Common myeloid progenitor, CD34-positive (primary cell): ENCODE results near the gene WDR7.
A peak's percentile ranks its signal among the peaks of the same experiment; 100 is the strongest.

Source experiments
- CTCF ChIA-PET: fragments of 350-600 bp; sonication (Branson Sonifier 250); formaldehyde crosslinking; loops from one replicate; lab custom pipeline; 2021; ENCODE audit warnings: antibody characterized with exemption; lab: Charles Lee
- POLR2A ChIA-PET: fragments of 350-600 bp; sonication (Branson Sonifier 250); formaldehyde crosslinking; loops from one replicate; lab custom pipeline; 2021; ENCODE audit warnings: antibody characterized with exemption; lab: Charles Lee
- DNase-seq, 3 donors: peaks; one replicate each; pipeline versions ENCODE4 v3.0.0 to v3.0.0-alpha.2; 2013
- H3K27ac ChIP-seq, 2 experiments: 1 replicate in 1 of 2; 2 replicates in 1 of 2; pipeline ENCODE4 v1.7.0; 2013; ENCODE audit warnings: inconsistent platforms in 2 of 2, low read length in 2 of 2, mild to moderate bottlenecking in 2 of 2, low read depth in 1 of 2, moderate library complexity in 1 of 2; ENCODE audit not compliant: severe bottlenecking in 2 of 2, insufficient read depth in 1 of 2, poor library complexity in 1 of 2
- H3K27me3 ChIP-seq, 5 experiments: replicated peaks in 2 of 5; 1 replicate in 3 of 5; 2 replicates in 2 of 5; pipeline versions ENCODE4 v1.6.1 to v1.7.0; 2013; ENCODE audit warnings: low read length in 4 of 5, mild to moderate bottlenecking in 2 of 5, moderate library complexity in 2 of 5, inconsistent platforms in 1 of 5; ENCODE audit not compliant: insufficient read depth in 5 of 5, control insufficient read depth in 4 of 5
- H3K36me3 ChIP-seq, 4 experiments: 1 replicate in 2 of 4; 2 replicates in 2 of 4; pipeline versions ENCODE4 v1.6.1 to v1.7.0; 2013; ENCODE audit warnings: low read length in 3 of 4, control low read depth in 1 of 4, mild to moderate bottlenecking in 1 of 4; ENCODE audit not compliant: control insufficient read depth in 4 of 4, insufficient read depth in 4 of 4
- H3K4me1 ChIP-seq, 4 experiments: 1 replicate in 3 of 4; 2 replicates in 1 of 4; pipeline versions ENCODE4 v1.6.1 to v1.7.1; 2013; ENCODE audit warnings: low read length in 3 of 4, mild to moderate bottlenecking in 3 of 4, control low read depth in 1 of 4, inconsistent platforms in 1 of 4, moderate library complexity in 1 of 4; ENCODE audit not compliant: control insufficient read depth in 4 of 4, insufficient read depth in 4 of 4; ENCODE audit errors: control extremely low read depth in 1 of 4
- H3K4me3 ChIP-seq, 7 experiments: 1 replicate in 4 of 7; 2 replicates in 3 of 7; pipeline versions ENCODE4 v1.5.1 to v1.7.0; 2013; ENCODE audit warnings: mild to moderate bottlenecking in 7 of 7, low read length in 6 of 7, moderate library complexity in 6 of 7, inconsistent platforms in 2 of 7, low read depth in 2 of 7, control low read depth in 1 of 7; ENCODE audit not compliant: insufficient read depth in 4 of 7, control insufficient read depth in 1 of 7; ENCODE audit errors: extremely low read depth in 1 of 7
- H3K9me3 ChIP-seq, 5 experiments: 1 replicate in 4 of 5; 2 replicates in 1 of 5; pipeline versions ENCODE4 v1.6.1 to v1.7.1; 2013; ENCODE audit warnings: low read length in 4 of 5, mild to moderate bottlenecking in 2 of 5, inconsistent platforms in 1 of 5, low read depth in 1 of 5, moderate library complexity in 1 of 5; ENCODE audit not compliant: control insufficient read depth in 4 of 5, insufficient read depth in 2 of 5; ENCODE audit errors: control extremely low read depth in 1 of 5
- WGBS: methylation state at CpG from one replicate; pipeline ENCODE4 v1.1.5; 2013; ENCODE audit not compliant: insufficient coverage; 5-methylcytosine and 5-hydroxymethylcytosine counted together

Gene WDR7

DNA sequence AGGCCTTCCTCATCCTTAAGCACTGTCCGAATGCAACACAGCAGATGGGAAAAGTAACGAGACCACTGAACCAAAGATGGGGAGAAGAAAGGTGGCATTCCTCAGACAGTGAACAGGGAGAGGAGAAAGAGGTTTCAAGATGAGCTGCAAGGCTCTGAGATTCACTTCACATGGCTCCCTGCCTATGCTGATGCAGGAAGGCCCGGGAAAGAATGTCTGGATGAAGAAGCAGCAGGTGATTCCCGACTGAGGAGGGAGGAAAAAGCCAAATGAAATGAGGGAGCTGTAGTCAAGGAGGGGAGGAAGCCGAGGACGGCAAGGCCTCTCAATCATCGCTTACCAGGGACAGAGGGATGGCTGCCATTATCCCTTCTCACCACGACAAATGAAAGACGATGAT lies 397.2 kb downstream of the WDR7 start:
- POLR2A ChIA-PET, result no interaction called here
- 91% methylated on average over 6 of the region's 9 CpGs for WGBS
- H3K27me3 ChIP-seq, result no peaks in the 10 kb centered on the region
- peaks cover 0 to 4% (median 0%) of the 10 kb centered on the region in 5 experiments for H3K9me3 ChIP-seq
- CTCF ChIA-PET, result interaction anchor here (0.6 kb wide), 1 partner anchor 56 kb away, joined by 3 read pairs; no protein-coding TSS in a partner anchor
- no peak for DNase-seq
- no peak overlapping the region for H3K4me3 ChIP-seq
- peaks cover 0 to 9% (median 5%) of the 10 kb centered on the region in 4 experiments for H3K4me1 ChIP-seq
- H3K36me3 ChIP-seq, result no peaks in the 10 kb centered on the region
- no peak overlapping the region for H3K27ac ChIP-seq

DNA sequence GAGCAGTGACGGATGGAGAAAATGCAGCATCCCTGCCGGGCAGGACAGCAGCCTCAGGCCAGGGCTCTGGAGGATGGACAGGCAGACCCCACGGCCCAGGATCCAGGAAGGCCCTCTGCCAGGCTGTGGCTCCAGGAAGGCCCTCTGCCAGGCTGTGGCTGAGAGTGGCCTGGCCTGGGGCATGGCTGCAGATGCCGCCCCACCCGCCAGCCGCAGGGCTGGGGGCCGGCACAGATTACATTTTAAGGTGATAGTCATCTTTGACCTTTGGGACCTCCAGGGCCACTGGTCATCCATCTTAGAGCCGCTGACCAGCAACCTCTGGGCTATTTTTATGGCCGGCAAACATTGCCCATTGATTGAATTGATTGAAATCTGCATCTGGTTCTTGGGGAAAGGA lies 397.7 kb downstream of the WDR7 start:
- CTCF ChIA-PET, result no interaction called here
- Histone ChIP-seq H3K4me1 (peaks cover 0 to 9% (median 5%) of the 10 kb centered on the region in 4 experiments), H3K27me3 (no peaks in the 10 kb centered on the region), H3K4me3 (no peak overlapping the region), H3K36me3 (no peaks in the 10 kb centered on the region), H3K27ac (no peak overlapping the region), H3K9me3 (peaks cover 0 to 4% (median 0%) of the 10 kb centered on the region in 5 experiments)
- 81% methylated on average over 7 of the region's 9 CpGs for WGBS
- POLR2A ChIA-PET, result no interaction called here
- DNase-seq, result no peak

DNA sequence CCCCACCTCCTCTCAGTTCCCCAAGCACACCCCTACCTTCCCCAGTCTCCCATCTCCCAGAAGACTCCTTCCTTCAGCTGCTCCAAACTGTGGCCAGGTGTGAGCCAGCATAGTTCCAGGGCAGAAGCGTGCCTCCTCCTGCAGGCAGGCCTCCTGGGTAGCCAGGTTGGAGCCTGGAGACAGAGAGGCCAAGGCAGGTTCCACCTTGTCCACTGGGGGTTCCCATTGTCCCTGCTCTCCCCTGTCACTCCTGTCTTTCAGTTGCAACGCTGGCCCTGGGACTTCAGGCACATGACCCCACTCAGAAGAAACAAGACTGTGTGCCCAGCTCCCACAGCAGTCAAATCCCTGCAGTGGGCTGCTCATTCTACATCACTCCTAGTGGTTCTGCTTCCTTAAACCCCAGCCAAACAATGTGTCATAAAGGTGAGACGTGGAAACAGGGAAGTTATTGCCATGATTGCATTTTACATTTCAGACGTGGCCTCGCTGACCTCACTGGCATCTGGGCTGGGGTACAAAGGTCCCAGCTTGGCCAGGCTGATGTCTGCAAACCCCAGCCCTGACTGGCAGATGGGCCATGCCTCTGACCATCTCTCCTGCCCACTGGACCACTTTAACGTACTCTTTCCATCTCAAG lies 399.3 kb downstream of the WDR7 start:
- H3K27me3 ChIP-seq, result no peaks in the 10 kb centered on the region
- 80% methylated on average over 5 of the region's 6 CpGs for WGBS
- peaks cover 0 to 9% (median 5%) of the 10 kb centered on the region in 4 experiments for H3K4me1 ChIP-seq
- H3K27ac ChIP-seq, result no peak overlapping the region
- no peak overlapping the region for H3K4me3 ChIP-seq
- ChIA-PET CTCF (no interaction called here), POLR2A (no interaction called here)
- peaks cover 0 to 1% (median 0%) of the 10 kb centered on the region in 5 experiments for H3K9me3 ChIP-seq
- DNase-seq, result no peak
- H3K36me3 ChIP-seq, result no peaks in the 10 kb centered on the region

DNA sequence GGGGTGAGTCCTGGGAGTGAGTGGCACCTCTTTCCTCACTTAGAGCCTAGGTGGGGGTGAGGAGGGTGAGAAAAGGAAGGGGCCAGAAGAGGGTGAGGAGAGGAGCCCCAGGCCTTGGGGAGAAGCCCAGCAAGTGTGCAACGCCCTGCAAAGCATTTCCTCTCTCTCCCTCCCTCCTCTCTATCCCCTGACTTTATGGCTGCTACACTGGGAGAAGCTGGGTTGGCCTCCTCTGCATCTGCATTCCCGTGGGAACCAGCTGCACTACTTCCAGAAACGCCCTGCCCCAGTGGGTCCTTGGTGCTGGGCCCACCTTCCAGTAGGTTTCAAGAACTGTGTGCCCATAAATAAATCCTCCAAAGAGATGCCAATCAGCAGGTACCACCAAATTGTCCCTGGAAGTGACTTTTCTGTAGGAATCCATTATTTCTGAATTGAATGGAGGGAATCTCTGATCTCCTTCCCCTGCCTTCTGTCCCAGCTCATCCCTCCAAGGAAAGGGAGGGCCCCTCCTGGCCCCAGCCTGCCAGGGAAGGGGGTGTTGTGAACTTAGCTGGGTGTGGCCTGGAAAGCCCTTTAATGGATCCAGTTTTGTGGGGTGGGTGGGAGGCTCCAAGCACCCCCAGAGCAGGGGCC lies 400.0 kb downstream of the WDR7 start:
- Histone ChIP-seq H3K4me1 (peaks cover 0 to 9% (median 5%) of the 10 kb centered on the region in 4 experiments), H3K36me3 (no peaks in the 10 kb centered on the region), H3K9me3 (no peaks in the 10 kb centered on the region), H3K27me3 (peaks cover 0 to 2% (median 0%) of the 10 kb centered on the region in 5 experiments), H3K4me3 (no peak overlapping the region), H3K27ac (no peak overlapping the region)
- ChIA-PET CTCF (no interaction called here), POLR2A (no interaction called here)
- no peak for DNase-seq
- 95% methylated on average over 2 of the region's 3 CpGs for WGBS

DNA sequence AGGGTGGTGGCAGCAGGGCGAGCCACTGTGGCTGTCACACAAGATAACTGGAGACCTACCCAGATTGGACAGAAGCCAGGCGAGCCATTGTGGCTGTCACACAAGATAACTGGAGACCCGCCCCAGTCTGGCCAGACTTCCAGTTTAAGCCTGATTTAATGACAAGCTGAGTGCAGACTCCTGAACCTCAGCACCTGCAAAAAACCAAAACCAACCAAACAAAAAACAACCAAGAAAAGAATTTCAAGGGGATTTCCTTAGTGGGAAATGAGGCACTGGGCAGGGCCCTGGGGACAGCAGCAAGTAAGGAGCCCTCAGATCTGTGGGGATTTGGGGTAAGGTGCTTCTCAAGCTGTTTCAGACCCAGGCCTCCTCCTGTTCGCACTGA lies 400.5 kb downstream of the WDR7 start:
- no peak overlapping the region for H3K4me3 ChIP-seq
- 49% methylated on average over 4 of the region's 4 CpGs for WGBS
- DNase-seq, result peak; percentile 44 to 78 (median 74)
- POLR2A ChIA-PET, result no interaction called here
- H3K27ac ChIP-seq, result no peak overlapping the region
- H3K36me3 ChIP-seq, result no peaks in the 10 kb centered on the region
- CTCF ChIA-PET, result no interaction called here
- H3K27me3 ChIP-seq, result peaks cover 0 to 2% (median 0%) of the 10 kb centered on the region in 5 experiments
- H3K9me3 ChIP-seq, result no peaks in the 10 kb centered on the region
- H3K4me1 ChIP-seq, result peaks cover 0 to 9% (median 5%) of the 10 kb centered on the region in 4 experiments

DNA sequence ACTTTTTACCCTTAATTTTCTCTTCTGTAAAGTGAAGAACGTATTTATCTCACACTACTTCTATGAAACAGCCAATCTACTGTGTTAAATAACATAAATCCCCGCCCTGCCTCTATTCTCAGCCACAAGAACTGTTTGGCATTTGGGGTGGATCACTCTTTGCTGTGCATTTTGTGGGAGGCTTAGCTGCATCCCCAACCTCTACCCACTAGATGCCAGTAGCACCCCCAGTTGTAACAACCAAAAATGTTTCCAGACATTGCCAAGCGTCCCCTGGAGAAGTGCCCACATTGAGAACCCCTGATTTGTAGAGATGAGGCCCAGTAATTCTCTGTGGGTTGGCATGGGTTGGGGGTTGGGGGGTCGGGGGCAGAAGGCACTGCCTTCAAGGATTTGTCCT lies 401.0 kb downstream of the WDR7 start:
- ChIA-PET CTCF (no interaction called here), POLR2A (no interaction called here)
- WGBS, result 90% methylated on average over 2 of the region's 4 CpGs
- Histone ChIP-seq H3K9me3 (no peaks in the 10 kb centered on the region), H3K4me1 (peaks cover 0 to 9% (median 5%) of the 10 kb centered on the region in 4 experiments), H3K27me3 (peaks cover 0 to 4% (median 0%) of the 10 kb centered on the region in 5 experiments), H3K36me3 (no peaks in the 10 kb centered on the region), H3K27ac (no peak overlapping the region), H3K4me3 (no peak overlapping the region)
- DNase-seq, result peak in 2 of 3 donors; percentile 5 to 14

DNA sequence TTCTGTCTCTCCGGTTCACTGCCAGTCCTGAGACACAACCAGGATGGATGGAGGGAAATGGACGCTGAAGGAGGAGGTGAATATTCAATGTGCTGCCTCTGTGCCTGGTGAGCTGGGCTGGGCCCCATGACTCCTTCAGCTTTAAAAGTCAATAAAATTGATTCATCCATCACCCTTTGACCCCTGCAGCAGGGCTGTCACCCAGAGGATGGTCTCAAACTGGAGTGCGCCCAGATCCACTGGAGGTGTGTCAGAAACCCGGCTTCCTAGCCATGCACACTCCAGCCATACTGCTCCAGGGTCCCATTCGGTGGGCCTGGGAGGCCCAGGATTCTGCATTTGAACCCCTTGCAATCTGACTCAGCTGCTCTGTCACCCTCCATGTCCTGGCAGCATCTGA lies 401.6 kb downstream of the WDR7 start:
- ChIA-PET POLR2A (no interaction called here), CTCF (no interaction called here)
- peaks cover 0 to 4% (median 2%) of the 10 kb centered on the region in 5 experiments for H3K27me3 ChIP-seq
- no peaks in the 10 kb centered on the region for H3K9me3 ChIP-seq
- WGBS, result 95% methylated on average over 5 of the region's 5 CpGs
- no peaks in the 10 kb centered on the region for H3K36me3 ChIP-seq
- H3K4me1 ChIP-seq, result peaks cover 0 to 9% (median 5%) of the 10 kb centered on the region in 4 experiments
- H3K4me3 ChIP-seq, result no peak overlapping the region
- H3K27ac ChIP-seq, result no peak overlapping the region
- no peak for DNase-seq
